ENCODE measurements around the gene RNF114.

RNF114 gene, protein sequence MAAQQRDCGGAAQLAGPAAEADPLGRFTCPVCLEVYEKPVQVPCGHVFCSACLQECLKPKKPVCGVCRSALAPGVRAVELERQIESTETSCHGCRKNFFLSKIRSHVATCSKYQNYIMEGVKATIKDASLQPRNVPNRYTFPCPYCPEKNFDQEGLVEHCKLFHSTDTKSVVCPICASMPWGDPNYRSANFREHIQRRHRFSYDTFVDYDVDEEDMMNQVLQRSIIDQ

DNA sequence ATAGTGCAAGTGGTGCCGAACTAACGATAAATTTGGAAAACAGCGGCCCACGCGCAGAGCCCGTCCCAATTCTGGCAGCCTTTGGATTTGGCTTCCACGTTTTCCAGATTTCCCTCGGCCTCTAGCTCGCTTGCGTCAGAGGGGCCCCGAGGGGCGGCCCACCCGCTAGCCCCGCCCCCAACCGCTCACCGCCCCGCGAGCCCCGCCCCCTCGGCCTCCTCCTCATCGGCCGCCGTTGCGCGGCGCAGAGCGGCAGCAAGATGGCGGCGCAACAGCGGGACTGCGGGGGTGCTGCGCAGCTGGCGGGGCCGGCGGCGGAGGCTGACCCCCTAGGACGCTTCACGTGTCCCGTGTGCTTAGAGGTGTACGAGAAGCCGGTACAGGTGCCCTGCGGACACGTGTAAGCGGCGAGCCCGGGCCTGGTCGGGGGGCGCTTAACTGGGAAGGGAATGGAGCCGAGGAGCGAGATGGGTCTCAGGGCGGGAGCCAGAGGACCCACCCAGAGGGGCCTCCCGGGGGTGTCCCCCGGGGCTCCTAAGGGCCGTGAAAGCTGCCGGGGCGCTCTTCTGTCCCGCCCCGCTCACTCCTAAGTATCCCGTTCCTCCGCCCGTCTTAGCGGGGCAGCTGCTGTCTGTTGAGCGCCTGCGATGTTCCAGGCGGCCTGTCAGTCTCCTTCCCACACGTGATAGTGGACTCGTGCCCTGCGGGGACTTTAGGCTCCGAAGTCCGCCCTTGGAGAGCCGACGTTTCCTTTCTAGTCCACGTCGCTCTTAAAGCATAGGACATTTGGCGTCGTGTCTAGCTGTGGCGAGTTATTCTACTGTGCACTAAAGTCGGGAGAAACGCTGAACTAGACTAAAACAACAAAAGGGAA, at the start of gene RNF114:
Gene RNF114 (plus strand): TSS at position 245 of the 874 bp plus-strand sequence. CDS start 16 bp downstream, at position 261.
- Histone ChIP-seq H3K4me1 (ENCODE audit: control insufficient read depth, insufficient read depth, low read length) (peaks cover 6% of the 10 kb centered on the region), H3K36me3 (ENCODE audit: control insufficient read depth in 2 of 2, insufficient read depth in 1 of 2, low read length in 2 of 2) (peaks cover 0 to 23% of the 10 kb centered on the region in 2 experiments; a peak in 2 of 3 replicates), H3K27ac (ENCODE audit: extremely low read depth, low read depth, low read length) (peak within 1 kb of the TSS; percentile 74), H3K9me3 (ENCODE audit: control insufficient read depth, insufficient read depth, low read depth, low read length) (no peaks in the 10 kb centered on the region), H3K4me3 (ENCODE audit: low read depth, low read length) (peak within 1 kb of the TSS; percentile 96)
- CTCF ChIA-PET, result interaction anchor here (1.1 to 3.5 kb wide), 5 partner anchors 9 to 395 kb away, joined by 3 to 15 read pairs (median 3); no protein-coding TSS in a partner anchor
- POLR2A ChIA-PET, result interaction anchor here (0.6 to 2.5 kb wide), 8 partner anchors 9 to 135 kb away, joined by 3 to 11 read pairs (median 4); partner anchors contain the start of genes SLC9A8, SNAI1 and SPATA2
- TF ChIP-seq ZNF132 (tag by site-specific recombination; IDR thresholded peaks at IDR 0.05; ENCODE audit: borderline replicate concordance) (no peak), ZNF266 (tag by site-specific recombination; IDR thresholded peaks at IDR 0.05; ENCODE audit: low read depth) (no peak), ZNF350 (tag by site-specific recombination; IDR thresholded peaks at IDR 0.05) (no peak), ZNF140 (tag by site-specific recombination; IDR thresholded peaks at IDR 0.05) (no peak), GLIS2 (tag by site-specific recombination; IDR thresholded peaks at IDR 0.05) (peak; percentile 99), ZNF530 (tag by site-specific recombination; IDR thresholded peaks at IDR 0.05; ENCODE audit: low read depth) (no peak), ZFP3 (tag by site-specific recombination; IDR thresholded peaks at IDR 0.05; ENCODE audit: low read depth) (no peak), ZNF133 (tag by site-specific recombination; IDR thresholded peaks at IDR 0.05) (no peak), ZNF660 (tag by site-specific recombination; IDR thresholded peaks at IDR 0.05) (no peak), ZNF791 (tag by site-specific recombination; IDR thresholded peaks at IDR 0.05) (no peak), TCF7L2 (IDR thresholded peaks at IDR 0.05; ENCODE audit: borderline replicate concordance, low read depth, low read length) (no peak), ZNF514 (tag by site-specific recombination; IDR thresholded peaks at IDR 0.05) (no peak), ZNF23 (tag by site-specific recombination; IDR thresholded peaks at IDR 0.05; ENCODE audit: borderline replicate concordance) (no peak), SP3 (tag by site-specific recombination; IDR thresholded peaks at IDR 0.05) (peak; percentile 78), GLI4 (tag by site-specific recombination; IDR thresholded peaks at IDR 0.05) (no peak), ZNF707 (tag by site-specific recombination; IDR thresholded peaks at IDR 0.05) (no peak), ZBTB48 (tag by site-specific recombination; IDR thresholded peaks at IDR 0.05) (no peak; the same call in 1 of the 2 replicates), ZNF19 (tag by site-specific recombination; IDR thresholded peaks at IDR 0.05; ENCODE audit: low read depth) (no peak), ZNF433 (tag by site-specific recombination; IDR thresholded peaks at IDR 0.05; ENCODE audit: low read depth) (no peak), ZBTB21 (tag by site-specific recombination; IDR thresholded peaks at IDR 0.05) (no peak), SP7 (tag by site-specific recombination; IDR thresholded peaks at IDR 0.05) (peak; percentile 57), KLF8 (tag by site-specific recombination; IDR thresholded peaks at IDR 0.05) (peak; percentile 57; the same call in 1 of the 2 replicates)
- TF ChIP-seq, protein P1, sequence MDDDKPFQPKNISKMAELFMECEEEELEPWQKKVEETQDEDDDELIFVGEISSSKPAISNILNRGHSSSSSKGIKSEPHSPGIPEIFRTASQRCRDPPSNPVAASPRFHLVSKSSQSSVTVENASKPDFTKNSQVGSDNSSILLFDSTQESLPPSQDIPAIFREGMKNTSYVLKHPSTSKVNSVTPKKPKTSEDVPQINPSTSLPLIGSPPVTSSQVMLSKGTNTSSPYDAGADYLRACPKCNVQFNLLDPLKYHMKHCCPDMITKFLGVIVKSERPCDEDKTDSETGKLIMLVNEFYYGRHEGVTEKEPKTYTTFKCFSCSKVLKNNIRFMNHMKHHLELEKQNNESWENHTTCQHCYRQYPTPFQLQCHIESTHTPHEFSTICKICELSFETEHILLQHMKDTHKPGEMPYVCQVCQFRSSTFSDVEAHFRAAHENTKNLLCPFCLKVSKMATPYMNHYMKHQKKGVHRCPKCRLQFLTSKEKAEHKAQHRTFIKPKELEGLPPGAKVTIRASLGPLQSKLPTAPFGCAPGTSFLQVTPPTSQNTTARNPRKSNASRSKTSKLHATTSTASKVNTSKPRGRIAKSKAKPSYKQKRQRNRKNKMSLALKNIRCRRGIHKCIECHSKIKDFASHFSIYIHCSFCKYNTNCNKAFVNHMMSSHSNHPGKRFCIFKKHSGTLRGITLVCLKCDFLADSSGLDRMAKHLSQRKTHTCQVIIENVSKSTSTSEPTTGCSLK (tag by site-specific recombination; IDR thresholded peaks at IDR 0.05), result no peak
- TF ChIP-seq, protein P2, sequence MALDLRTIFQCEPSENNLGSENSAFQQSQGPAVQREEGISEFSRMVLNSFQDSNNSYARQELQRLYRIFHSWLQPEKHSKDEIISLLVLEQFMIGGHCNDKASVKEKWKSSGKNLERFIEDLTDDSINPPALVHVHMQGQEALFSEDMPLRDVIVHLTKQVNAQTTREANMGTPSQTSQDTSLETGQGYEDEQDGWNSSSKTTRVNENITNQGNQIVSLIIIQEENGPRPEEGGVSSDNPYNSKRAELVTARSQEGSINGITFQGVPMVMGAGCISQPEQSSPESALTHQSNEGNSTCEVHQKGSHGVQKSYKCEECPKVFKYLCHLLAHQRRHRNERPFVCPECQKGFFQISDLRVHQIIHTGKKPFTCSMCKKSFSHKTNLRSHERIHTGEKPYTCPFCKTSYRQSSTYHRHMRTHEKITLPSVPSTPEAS (tag by site-specific recombination; IDR thresholded peaks at IDR 0.05), result no peak
- TF ChIP-seq, protein P3, sequence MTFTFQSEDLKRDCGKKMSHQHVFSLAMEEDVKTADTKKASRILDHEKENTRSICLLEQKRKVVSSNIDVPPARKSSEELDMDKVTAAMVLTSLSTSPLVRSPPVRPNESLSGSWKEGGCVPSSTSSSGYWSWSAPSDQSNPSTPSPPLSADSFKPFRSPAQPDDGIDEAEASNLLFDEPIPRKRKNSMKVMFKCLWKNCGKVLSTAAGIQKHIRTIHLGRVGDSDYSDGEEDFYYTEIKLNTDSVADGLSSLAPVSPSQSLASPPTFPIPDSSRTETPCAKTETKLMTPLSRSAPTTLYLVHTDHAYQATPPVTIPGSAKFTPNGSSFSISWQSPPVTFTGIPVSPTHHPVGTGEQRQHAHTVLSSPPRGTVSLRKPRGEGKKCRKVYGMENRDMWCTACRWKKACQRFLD (tag by site-specific recombination; IDR thresholded peaks at IDR 0.05), result no peak
- TF ChIP-seq, protein P4, sequence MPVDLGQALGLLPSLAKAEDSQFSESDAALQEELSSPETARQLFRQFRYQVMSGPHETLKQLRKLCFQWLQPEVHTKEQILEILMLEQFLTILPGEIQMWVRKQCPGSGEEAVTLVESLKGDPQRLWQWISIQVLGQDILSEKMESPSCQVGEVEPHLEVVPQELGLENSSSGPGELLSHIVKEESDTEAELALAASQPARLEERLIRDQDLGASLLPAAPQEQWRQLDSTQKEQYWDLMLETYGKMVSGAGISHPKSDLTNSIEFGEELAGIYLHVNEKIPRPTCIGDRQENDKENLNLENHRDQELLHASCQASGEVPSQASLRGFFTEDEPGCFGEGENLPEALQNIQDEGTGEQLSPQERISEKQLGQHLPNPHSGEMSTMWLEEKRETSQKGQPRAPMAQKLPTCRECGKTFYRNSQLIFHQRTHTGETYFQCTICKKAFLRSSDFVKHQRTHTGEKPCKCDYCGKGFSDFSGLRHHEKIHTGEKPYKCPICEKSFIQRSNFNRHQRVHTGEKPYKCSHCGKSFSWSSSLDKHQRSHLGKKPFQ (tag by site-specific recombination; IDR thresholded peaks at IDR 0.05), result no peak
- TF ChIP-seq, protein P5, sequence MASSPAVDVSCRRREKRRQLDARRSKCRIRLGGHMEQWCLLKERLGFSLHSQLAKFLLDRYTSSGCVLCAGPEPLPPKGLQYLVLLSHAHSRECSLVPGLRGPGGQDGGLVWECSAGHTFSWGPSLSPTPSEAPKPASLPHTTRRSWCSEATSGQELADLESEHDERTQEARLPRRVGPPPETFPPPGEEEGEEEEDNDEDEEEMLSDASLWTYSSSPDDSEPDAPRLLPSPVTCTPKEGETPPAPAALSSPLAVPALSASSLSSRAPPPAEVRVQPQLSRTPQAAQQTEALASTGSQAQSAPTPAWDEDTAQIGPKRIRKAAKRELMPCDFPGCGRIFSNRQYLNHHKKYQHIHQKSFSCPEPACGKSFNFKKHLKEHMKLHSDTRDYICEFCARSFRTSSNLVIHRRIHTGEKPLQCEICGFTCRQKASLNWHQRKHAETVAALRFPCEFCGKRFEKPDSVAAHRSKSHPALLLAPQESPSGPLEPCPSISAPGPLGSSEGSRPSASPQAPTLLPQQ (tag by site-specific recombination; IDR thresholded peaks at IDR 0.05), result peak; percentile 66
- TF ChIP-seq, protein P6, sequence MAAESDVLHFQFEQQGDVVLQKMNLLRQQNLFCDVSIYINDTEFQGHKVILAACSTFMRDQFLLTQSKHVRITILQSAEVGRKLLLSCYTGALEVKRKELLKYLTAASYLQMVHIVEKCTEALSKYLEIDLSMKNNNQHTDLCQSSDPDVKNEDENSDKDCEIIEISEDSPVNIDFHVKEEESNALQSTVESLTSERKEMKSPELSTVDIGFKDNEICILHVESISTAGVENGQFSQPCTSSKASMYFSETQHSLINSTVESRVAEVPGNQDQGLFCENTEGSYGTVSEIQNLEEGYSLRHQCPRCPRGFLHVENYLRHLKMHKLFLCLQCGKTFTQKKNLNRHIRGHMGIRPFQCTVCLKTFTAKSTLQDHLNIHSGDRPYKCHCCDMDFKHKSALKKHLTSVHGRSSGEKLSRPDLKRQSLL (tag by site-specific recombination; IDR thresholded peaks at IDR 0.05), result no peak
